ENCODE results near the gene TUBA1A. TPM values are rescaled to one million over a fixed set of nuclear protein-coding genes. Genes with fewer than 3 reads are reported as not detected.

TUBA1A gene
- total RNA-seq, 1 experiment from 2014 or later: 24.1 TPM

DNA sequence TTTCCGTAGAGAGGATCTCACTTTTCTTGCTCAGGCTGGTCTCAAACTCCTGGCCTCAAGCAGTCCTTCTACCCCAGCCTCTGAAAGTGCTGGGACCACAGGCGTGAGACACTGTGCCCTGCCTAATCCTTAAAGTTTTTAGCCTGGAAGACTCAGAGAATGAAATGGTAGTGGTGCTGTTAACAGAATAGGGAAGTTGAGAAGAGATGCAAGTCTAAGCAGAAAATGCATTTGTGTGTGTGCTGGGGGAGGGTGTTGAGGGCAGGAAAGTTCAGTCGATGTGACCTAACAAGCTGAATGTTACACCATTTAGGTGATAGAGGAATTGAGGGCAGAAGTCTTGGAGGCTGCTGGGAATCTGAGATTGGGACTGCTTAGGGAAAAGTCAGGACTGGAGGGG is 6.9 kb upstream of the TUBA1A start:
- Histone ChIP-seq H3K27me3 (ENCODE audit: insufficient read depth, low read length) (no peaks in the 10 kb centered on the region), H3K4me2 (ENCODE audit: low read length) (no peak overlapping the region), H3K36me3 (ENCODE audit: control insufficient read depth in 1 of 2, insufficient read depth in 2 of 2, low read length in 2 of 2) (no peaks in the 10 kb centered on the region), H3K27ac (ENCODE audit: low read depth, low read length) (no peak overlapping the region), H4K20me1 (ENCODE audit: insufficient read depth) (no peaks in the 10 kb centered on the region), H3K4me3 (replicated peaks in 1 of 2; ENCODE audit: low read depth in 1 of 2, low read length in 2 of 2) (no peak overlapping the region), H3K79me2 (ENCODE audit: insufficient read depth, low read length) (no peaks in the 10 kb centered on the region), H2AFZ (ENCODE audit: low read depth, low read length, poor library complexity, severe bottlenecking) (no peak overlapping the region), H3K9me3 (ENCODE audit: control insufficient read depth in 1 of 2, insufficient read depth in 1 of 2, low read depth in 1 of 2, low read length in 2 of 2) (no peaks in the 10 kb centered on the region), H3K4me1 (ENCODE audit: control insufficient read depth in 1 of 2, insufficient read depth in 2 of 2, low read length in 2 of 2) (peaks cover 5 to 15% of the 10 kb centered on the region in 2 experiments), H3K9ac (ENCODE audit: low read length) (no peak overlapping the region), H3K9me2 (ENCODE audit: insufficient read depth) (no peaks in the 10 kb centered on the region)
- DNase-seq (ENCODE audit: low read depth, low spot score) (no peak), ATAC-seq (no peak)
- TF ChIP-seq, protein P1, sequence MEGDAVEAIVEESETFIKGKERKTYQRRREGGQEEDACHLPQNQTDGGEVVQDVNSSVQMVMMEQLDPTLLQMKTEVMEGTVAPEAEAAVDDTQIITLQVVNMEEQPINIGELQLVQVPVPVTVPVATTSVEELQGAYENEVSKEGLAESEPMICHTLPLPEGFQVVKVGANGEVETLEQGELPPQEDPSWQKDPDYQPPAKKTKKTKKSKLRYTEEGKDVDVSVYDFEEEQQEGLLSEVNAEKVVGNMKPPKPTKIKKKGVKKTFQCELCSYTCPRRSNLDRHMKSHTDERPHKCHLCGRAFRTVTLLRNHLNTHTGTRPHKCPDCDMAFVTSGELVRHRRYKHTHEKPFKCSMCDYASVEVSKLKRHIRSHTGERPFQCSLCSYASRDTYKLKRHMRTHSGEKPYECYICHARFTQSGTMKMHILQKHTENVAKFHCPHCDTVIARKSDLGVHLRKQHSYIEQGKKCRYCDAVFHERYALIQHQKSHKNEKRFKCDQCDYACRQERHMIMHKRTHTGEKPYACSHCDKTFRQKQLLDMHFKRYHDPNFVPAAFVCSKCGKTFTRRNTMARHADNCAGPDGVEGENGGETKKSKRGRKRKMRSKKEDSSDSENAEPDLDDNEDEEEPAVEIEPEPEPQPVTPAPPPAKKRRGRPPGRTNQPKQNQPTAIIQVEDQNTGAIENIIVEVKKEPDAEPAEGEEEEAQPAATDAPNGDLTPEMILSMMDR (IDR thresholded peaks at IDR 0.05 in 2 of 3, conservative IDR thresholded peaks at IDR 0.05 in 1 of 3; ENCODE audit: borderline replicate concordance in 1 of 3, insufficient read depth in 1 of 3, low read depth in 2 of 3, low read length in 2 of 3): no peak
- TF ChIP-seq CBX3 (IDR thresholded peaks at IDR 0.05; ENCODE audit: low read depth) (no peak), JUND (IDR thresholded peaks at IDR 0.05) (no peak), CEBPB (IDR thresholded peaks at IDR 0.05; ENCODE audit: low read depth) (no peak), ZFX (IDR thresholded peaks at IDR 0.05) (no peak), SIN3A (IDR thresholded peaks at IDR 0.05; ENCODE audit: low read depth) (no peak), POLR2AphosphoS5 (IDR thresholded peaks at IDR 0.05; ENCODE audit: low read depth, low read length) (no peak), EZH2 (IDR thresholded peaks at IDR 0.05) (no peak), ZBTB33 (IDR thresholded peaks at IDR 0.05; ENCODE audit: extremely low read depth, insufficient replicate concordance, low read length) (no peak), EZH2phosphoT487 (IDR thresholded peaks at IDR 0.05; ENCODE audit: borderline replicate concordance) (no peak), POLR2A (IDR thresholded peaks at IDR 0.05; ENCODE audit: borderline replicate concordance, extremely low read depth, insufficient read depth, insufficient read length) (no peak), YY1 (IDR thresholded peaks at IDR 0.05; ENCODE audit: extremely low read depth, insufficient replicate concordance, low read depth, low read length) (no peak), SRF (IDR thresholded peaks at IDR 0.05; ENCODE audit: low read depth) (no peak), FOSL1 (IDR thresholded peaks at IDR 0.05; ENCODE audit: low read depth) (no peak), ELF1 (IDR thresholded peaks at IDR 0.05; ENCODE audit: borderline replicate concordance, low read depth) (no peak), SP1 (IDR thresholded peaks at IDR 0.05; ENCODE audit: low read depth) (no peak), EGR1 (IDR thresholded peaks at IDR 0.05; ENCODE audit: low read depth) (no peak)
- TF ChIP-seq, protein P2, sequence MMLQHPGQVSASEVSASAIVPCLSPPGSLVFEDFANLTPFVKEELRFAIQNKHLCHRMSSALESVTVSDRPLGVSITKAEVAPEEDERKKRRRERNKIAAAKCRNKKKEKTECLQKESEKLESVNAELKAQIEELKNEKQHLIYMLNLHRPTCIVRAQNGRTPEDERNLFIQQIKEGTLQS (IDR thresholded peaks at IDR 0.05): no peak
- TF ChIP-seq, protein P3, sequence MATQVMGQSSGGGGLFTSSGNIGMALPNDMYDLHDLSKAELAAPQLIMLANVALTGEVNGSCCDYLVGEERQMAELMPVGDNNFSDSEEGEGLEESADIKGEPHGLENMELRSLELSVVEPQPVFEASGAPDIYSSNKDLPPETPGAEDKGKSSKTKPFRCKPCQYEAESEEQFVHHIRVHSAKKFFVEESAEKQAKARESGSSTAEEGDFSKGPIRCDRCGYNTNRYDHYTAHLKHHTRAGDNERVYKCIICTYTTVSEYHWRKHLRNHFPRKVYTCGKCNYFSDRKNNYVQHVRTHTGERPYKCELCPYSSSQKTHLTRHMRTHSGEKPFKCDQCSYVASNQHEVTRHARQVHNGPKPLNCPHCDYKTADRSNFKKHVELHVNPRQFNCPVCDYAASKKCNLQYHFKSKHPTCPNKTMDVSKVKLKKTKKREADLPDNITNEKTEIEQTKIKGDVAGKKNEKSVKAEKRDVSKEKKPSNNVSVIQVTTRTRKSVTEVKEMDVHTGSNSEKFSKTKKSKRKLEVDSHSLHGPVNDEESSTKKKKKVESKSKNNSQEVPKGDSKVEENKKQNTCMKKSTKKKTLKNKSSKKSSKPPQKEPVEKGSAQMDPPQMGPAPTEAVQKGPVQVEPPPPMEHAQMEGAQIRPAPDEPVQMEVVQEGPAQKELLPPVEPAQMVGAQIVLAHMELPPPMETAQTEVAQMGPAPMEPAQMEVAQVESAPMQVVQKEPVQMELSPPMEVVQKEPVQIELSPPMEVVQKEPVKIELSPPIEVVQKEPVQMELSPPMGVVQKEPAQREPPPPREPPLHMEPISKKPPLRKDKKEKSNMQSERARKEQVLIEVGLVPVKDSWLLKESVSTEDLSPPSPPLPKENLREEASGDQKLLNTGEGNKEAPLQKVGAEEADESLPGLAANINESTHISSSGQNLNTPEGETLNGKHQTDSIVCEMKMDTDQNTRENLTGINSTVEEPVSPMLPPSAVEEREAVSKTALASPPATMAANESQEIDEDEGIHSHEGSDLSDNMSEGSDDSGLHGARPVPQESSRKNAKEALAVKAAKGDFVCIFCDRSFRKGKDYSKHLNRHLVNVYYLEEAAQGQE (IDR thresholded peaks at IDR 0.05; ENCODE audit: low read depth): no peak
- ChIA-PET CTCF (no interaction called here), POLR2A (interaction anchor here (1.3 kb wide), 1 partner anchor 64 kb away, joined by 3 read pairs; the partner anchor contains the start of gene TUBA1B), RAD21 (ENCODE audit: low non-redundant PET in 1 of 2, low total read pairs in 2 of 2, uncharacterized antibody in 2 of 2, unreplicated experiment in 2 of 2) (no interaction called here)
- no TSS peak for BruUV-seq (replicated peaks)
- intact Hi-C loops (cut with micrococcal nuclease): no loop called here

Measured in HCT116 (cell line).